Measurements from ENCODE around the gene PPP1CA.

DNA sequence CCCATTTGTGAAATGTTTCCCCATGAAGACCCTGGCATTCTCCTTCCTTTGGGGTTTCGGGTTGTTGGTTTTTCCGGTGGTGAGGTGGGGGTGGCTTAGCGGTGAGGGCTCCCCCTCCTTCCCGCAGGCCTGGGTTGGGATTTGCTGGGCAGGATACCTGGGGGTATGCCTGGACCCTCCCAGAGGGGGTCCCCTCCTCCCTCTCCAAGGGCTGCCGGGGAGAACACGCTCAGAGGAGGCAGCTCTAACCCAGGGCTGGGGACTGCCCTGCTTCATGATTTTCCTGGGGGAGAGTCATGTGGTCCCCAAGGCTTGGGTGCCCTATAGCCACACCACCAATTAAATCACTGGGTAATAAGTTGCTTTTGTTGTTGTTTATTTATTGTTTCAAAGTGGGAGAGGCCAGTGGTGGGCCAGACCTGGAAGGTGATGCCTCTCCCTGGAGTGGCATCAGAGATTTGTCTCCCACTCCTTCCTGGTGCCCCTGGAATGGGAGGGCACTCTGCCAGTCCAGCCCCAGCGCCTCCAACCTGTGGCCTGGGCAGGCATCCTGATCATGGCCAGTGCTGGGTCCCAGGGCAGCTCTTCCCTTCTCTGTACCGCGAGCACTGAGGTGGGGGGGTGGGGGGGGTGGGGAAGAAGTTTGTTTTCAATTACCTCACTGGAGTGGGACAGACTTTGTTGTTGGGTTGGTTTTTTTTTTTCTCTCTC lies 26.9 kb downstream of the PPP1CA start:
- TF ChIP-seq, protein P1, sequence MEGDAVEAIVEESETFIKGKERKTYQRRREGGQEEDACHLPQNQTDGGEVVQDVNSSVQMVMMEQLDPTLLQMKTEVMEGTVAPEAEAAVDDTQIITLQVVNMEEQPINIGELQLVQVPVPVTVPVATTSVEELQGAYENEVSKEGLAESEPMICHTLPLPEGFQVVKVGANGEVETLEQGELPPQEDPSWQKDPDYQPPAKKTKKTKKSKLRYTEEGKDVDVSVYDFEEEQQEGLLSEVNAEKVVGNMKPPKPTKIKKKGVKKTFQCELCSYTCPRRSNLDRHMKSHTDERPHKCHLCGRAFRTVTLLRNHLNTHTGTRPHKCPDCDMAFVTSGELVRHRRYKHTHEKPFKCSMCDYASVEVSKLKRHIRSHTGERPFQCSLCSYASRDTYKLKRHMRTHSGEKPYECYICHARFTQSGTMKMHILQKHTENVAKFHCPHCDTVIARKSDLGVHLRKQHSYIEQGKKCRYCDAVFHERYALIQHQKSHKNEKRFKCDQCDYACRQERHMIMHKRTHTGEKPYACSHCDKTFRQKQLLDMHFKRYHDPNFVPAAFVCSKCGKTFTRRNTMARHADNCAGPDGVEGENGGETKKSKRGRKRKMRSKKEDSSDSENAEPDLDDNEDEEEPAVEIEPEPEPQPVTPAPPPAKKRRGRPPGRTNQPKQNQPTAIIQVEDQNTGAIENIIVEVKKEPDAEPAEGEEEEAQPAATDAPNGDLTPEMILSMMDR (conservative IDR thresholded peaks at IDR 0.05; ENCODE audit: low read depth, low read length), result no peak
- no peak for TF ChIP-seq EZH2 (IDR thresholded peaks at IDR 0.05; ENCODE audit: low read length, unreplicated experiment)
